CD4-positive, alpha-beta T cell treated with Interleukin-4 for 1 hour (primary cell): Measurements from ENCODE around the gene ZCCHC2.

Source experiments
- DNase-seq, 2 donors: peaks; one replicate each; pipeline ENCODE4 v3.0.0-alpha.2; 2020 to 2022

ZCCHC2 gene

GRCh38 chr18:62610701-62611411 is 88.0 kb downstream of the ZCCHC2 start:
- no peak for DNase-seq

GRCh38 chr18:62611453-62612288 is 88.8 kb downstream of the ZCCHC2 start:
- no peak for DNase-seq

GRCh38 chr18:62612289-62612645 is 89.4 kb downstream of the ZCCHC2 start:
- no peak for DNase-seq

GRCh38 chr18:62612776-62613175 is 90.0 kb downstream of the ZCCHC2 start:
- no peak for DNase-seq

- DNase-seq: peak in 1 of 2 donors; percentile 15
Observed at GRCh38 chr18:62614494-62614893, 91.7 kb downstream of the ZCCHC2 start.

- DNase-seq: no peak
Observed at GRCh38 chr18:62616331-62616805, 93.5 kb downstream of the ZCCHC2 start.

GRCh38 chr18:62617793-62618591 is 95.2 kb downstream of the ZCCHC2 start:
- no peak for DNase-seq

- no peak for DNase-seq
Observed at GRCh38 chr18:62618735-62619134, 95.9 kb downstream of the ZCCHC2 start.

- no peak for DNase-seq
Observed at GRCh38 chr18:62621546-62621945, 98.7 kb downstream of the ZCCHC2 start.

GRCh38 chr18:62625019-62625418 is 102.2 kb downstream of the ZCCHC2 start:
- DNase-seq: no peak
